ENCODE measurements around the gene SV2C.
A peak's percentile ranks its signal among the peaks of the same experiment; 100 is the strongest.
"Not testable (repeated sequence)": the region's sequence is repeated elsewhere in the genome, so short reads cannot be mapped to it uniquely, and the experiment has no call there.

Gene SV2C

DNA sequence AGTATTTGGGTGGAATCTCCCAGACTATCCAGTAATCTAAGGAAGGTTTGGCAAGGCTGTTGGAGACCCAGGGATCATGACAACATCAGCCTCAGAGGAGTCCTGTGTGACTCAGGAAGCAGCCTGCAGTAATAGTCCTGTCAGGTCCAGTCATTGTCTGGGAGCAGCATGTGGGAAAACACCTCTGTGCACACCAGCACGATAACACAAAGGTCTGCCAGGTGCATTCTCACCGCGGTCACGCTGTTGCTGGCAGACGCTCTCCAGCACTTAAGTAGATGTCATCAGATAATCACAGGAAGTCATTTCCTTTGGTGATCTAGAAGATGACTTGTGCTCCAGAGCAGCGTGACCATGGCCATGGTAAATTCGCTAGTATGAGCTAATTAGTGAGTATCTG lies 220.7 kb downstream of the SV2C start:
- TF ChIP-seq, protein P1, sequence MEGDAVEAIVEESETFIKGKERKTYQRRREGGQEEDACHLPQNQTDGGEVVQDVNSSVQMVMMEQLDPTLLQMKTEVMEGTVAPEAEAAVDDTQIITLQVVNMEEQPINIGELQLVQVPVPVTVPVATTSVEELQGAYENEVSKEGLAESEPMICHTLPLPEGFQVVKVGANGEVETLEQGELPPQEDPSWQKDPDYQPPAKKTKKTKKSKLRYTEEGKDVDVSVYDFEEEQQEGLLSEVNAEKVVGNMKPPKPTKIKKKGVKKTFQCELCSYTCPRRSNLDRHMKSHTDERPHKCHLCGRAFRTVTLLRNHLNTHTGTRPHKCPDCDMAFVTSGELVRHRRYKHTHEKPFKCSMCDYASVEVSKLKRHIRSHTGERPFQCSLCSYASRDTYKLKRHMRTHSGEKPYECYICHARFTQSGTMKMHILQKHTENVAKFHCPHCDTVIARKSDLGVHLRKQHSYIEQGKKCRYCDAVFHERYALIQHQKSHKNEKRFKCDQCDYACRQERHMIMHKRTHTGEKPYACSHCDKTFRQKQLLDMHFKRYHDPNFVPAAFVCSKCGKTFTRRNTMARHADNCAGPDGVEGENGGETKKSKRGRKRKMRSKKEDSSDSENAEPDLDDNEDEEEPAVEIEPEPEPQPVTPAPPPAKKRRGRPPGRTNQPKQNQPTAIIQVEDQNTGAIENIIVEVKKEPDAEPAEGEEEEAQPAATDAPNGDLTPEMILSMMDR (IDR thresholded peaks at IDR 0.05; ENCODE audit: low read depth, low read length) = no peak
- no peak overlapping the region for H3K4me3 ChIP-seq (replicated peaks in 1 of 2; ENCODE audit: low read depth in 2 of 2, low read length in 2 of 2)
- DNase-seq (ENCODE audit: low read depth in 2 of 2) = no peak

DNA sequence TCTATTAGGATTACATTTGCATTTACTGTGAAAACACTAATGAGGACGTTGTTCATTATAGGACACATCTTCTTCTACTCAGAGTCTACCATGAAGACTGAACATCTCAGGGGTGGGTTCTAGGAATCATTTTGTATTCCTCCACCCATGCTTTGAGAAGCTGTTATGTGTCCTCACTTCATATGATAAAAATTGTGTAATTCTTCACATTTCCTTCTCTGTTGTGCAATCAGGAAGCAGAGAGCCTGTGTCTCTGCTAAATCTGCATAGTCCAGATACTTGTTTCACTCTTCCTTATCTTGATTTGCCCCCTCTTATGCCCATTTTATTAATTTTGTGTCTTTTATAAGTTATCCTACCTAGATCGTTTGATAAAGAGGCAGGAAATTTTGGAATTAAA lies 222.1 kb downstream of the SV2C start:
- TF ChIP-seq, protein P1 (IDR thresholded peaks at IDR 0.05; ENCODE audit: low read depth, low read length) = no peak
- peak in 1 of 2 donors; percentile 5 for DNase-seq (ENCODE audit: low read depth in 2 of 2)

GRCh38 chr5:76305775-76306174 lies 222.6 kb downstream of the SV2C start:
- TF ChIP-seq, protein P1 (IDR thresholded peaks at IDR 0.05; ENCODE audit: low read depth, low read length) = no peak
- DNase-seq (ENCODE audit: low read depth in 2 of 2) = no peak
- H3K4me3 ChIP-seq (replicated peaks in 1 of 2; ENCODE audit: low read depth in 2 of 2, low read length in 2 of 2) = no peak overlapping the region

More for the DNA sequence above, 222.1 kb downstream of the SV2C start:
- H3K4me3 ChIP-seq (replicated peaks in 1 of 2; ENCODE audit: low read depth in 2 of 2, low read length in 2 of 2) = no peak overlapping the region

- H3K4me3 ChIP-seq (replicated peaks in 1 of 2; ENCODE audit: low read depth in 2 of 2, low read length in 2 of 2) = no peak overlapping the region
- TF ChIP-seq, protein P1 (IDR thresholded peaks at IDR 0.05; ENCODE audit: low read depth, low read length) = no peak
- no peak for DNase-seq (ENCODE audit: low read depth in 2 of 2)
Measured at GRCh38 chr5:76310208-76310607, 227.0 kb downstream of the SV2C start.

GRCh38 chr5:76312783-76313182 lies 229.6 kb downstream of the SV2C start:
- H3K4me3 ChIP-seq (replicated peaks in 1 of 2; ENCODE audit: low read depth in 2 of 2, low read length in 2 of 2) = no peak overlapping the region
- no peak for DNase-seq (ENCODE audit: low read depth in 2 of 2)
- TF ChIP-seq, protein P1 (IDR thresholded peaks at IDR 0.05; ENCODE audit: low read depth, low read length) = no peak

- H3K4me3 ChIP-seq (replicated peaks in 1 of 2; ENCODE audit: low read depth in 2 of 2, low read length in 2 of 2) = no peak overlapping the region
- DNase-seq (ENCODE audit: low read depth in 2 of 2) = no peak
- TF ChIP-seq, protein P1 (IDR thresholded peaks at IDR 0.05; ENCODE audit: low read depth, low read length) = no peak
Measured at GRCh38 chr5:76314643-76315042, 231.5 kb downstream of the SV2C start.

DNA sequence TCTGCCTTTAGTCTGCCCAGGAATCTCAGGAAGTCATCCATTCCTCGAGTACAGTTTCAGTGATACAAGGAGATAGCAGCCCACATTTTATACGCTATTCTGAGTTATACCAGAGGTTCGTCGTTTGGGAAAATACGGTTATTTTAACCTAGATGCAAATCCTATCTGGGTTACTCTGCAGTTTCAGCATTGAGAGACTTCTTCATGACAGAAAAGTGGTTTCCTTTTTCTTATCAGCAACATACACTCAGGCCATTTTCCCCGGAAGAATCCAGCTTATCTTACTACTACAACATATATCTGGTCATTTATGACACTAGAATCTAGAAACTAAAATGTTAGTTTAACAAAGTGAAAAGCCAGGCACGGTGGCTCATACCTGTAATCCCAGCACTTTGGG lies 236.5 kb downstream of the SV2C start:
- H3K4me3 ChIP-seq (replicated peaks in 1 of 2; ENCODE audit: low read depth in 2 of 2, low read length in 2 of 2) = no peak overlapping the region
- no peak for DNase-seq (ENCODE audit: low read depth in 2 of 2)
- TF ChIP-seq, protein P1 (IDR thresholded peaks at IDR 0.05; ENCODE audit: low read depth, low read length) = no peak

GRCh38 chr5:76323494-76323893 lies 240.3 kb downstream of the SV2C start:
- DNase-seq (ENCODE audit: low read depth in 2 of 2); H3K4me3 ChIP-seq (replicated peaks in 1 of 2; ENCODE audit: low read depth in 2 of 2, low read length in 2 of 2): not testable (repeated sequence)

Data from cardiac fibroblast (primary cell).